Measurements from ENCODE around the gene EPS8.
"Not testable (repeated sequence)": the region's sequence is repeated elsewhere in the genome, so short reads cannot be mapped to it uniquely, and the experiment has no call there.

- not testable (repeated sequence) for TF ChIP-seq EZH2 (IDR thresholded peaks at IDR 0.05); POLR2AphosphoS5 (IDR thresholded peaks at IDR 0.05; ENCODE audit: borderline replicate concordance, low read depth, low read length)
Observed at GRCh38 chr12:15616495-15616894, 172.7 kb downstream of the EPS8 start.

Measured in SK-N-MC (cell line).